Stimulated activated CD8-positive, alpha-beta memory T cell treated with anti-CD3 and anti-CD28 coated beads, Interleukin-15, amount 100 ng/mL, for 4 hours (primary cell): Measurements from ENCODE around the gene NABP1.

Experiments
- DNase-seq, 2 donors: peaks; one replicate each; pipeline ENCODE4 v3.0.0-alpha.2; 2020; ENCODE audit warnings: low read depth in 2 of 2

NABP1 gene

GRCh38 chr2:191707542-191707941, 29.6 kb downstream of the NABP1 start:
- no peak for DNase-seq

DNA sequence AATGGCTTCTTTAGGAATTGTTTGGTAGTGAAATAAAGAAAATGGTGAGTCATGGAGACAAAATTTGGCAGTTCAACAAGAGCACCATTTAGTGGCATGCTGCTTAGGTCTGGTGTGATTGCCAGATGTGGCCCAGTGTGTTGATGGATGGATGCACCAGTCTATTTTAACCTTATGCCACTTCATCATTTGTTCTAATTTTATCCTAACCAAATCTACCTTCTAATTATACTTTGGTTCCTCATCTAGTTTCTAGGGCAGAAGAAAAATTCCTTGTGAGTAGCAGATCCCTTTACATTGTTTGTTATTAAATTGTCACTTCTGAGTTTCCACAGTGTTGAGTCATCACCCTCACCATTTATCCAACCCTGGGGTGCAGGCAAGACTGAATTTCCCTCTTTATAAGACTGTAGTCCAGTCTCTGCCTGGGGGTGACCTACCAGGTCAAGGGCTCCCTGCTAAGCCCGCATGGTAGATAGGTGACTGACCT, 32.5 kb downstream of the NABP1 start:
- DNase-seq, result no peak

- DNase-seq, result no peak
Observed at GRCh38 chr2:191711621-191712020, 33.7 kb downstream of the NABP1 start.

DNA sequence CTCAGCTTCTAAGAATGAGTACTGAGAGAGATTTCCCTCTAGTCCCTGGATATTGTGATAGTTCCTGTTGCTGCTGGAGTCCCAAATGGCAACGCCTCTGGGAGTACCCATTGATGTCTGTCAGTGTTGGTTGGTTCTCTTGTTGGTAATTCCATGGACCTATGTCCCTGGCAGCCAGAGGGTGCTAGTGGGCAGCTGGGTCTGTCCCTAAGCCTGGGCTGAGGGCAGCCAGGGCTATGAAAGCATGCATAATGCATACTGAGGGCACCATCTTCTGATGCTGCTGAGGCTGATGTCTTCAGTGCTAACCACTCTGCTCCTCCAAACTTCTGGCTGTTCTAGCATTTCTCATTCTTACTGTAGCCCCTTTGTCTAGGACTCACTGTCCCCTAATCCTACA, 35.9 kb downstream of the NABP1 start:
- no peak for DNase-seq

- DNase-seq, result no peak
Observed at GRCh38 chr2:191714925-191715324, 37.0 kb downstream of the NABP1 start.

- DNase-seq, result no peak
Observed at GRCh38 chr2:191715471-191715870, 37.5 kb downstream of the NABP1 start.

- no peak for DNase-seq
Observed at GRCh38 chr2:191719261-191719660, 41.3 kb downstream of the NABP1 start.

DNA sequence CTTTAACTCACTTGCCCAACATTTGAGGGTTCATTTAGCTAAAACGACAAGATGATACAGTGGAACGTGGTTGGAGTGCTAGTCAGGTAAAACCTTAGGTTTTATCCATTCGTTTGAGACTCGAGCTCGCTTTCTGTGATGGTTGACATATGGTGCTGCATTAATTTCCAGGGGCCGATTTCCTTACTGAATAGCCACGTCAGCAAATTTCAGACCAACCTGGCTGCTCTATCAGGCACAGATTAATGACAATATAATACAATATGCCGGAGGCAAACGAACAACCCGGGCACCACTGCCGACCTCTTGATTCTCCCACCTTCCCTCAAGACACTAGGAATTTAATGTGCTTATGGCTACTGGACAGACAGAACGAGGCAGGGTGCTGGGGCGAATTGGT, 42.0 kb downstream of the NABP1 start:
- DNase-seq, result no peak

DNA sequence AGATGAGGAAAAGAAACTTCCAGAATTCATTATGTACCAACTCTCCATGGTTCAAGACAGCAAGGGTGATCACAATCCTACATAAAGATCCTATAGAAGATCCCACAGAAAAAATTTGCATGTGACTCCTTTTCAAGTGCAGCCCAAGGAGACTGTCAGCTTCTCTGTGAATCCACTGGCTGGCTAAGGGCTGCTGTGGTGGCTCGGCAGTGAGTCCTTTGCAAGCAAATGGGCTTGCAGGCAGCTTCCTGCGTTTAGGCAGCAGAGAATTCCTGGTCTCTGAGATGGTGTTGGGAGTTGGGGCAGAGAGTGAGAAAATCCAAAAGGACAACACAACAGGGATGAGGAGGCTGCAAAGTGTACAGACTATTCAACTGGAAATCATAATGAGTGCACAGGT, 43.4 kb downstream of the NABP1 start:
- DNase-seq, result no peak

DNA sequence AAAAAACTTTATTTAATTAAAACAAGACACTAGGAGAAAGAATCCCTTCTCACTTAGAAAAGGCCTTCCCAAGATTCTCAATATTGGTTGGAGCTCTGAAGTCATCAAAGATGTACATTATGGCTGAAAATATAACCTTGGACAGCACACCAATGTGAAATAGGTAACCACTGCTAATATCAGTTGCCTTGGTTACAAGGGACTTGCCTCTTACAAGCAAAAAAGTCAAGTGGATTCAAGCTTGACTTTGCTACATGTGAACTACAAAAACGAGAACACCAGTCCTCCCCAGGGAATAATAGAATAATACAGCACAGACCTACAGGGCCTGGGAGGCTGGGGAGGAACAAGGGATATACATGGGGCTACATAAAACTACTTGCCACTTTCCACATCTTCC, 46.1 kb downstream of the NABP1 start:
- no peak for DNase-seq

GRCh38 chr2:191728750-191729624, 51.1 kb downstream of the NABP1 start:
- no peak for DNase-seq

GRCh38 chr2:191730263-191730662, 52.3 kb downstream of the NABP1 start:
- no peak for DNase-seq
